H9 (cell line): ENCODE data around the gene DUSP6. TPM values are rescaled to one million over a fixed set of nuclear protein-coding genes. Genes with fewer than 3 reads are reported as not detected.

Experiments used
- DNase-seq: peaks from one replicate; pipeline ENCODE4 v3.0.0-alpha.2; 2017
- H2AFZ ChIP-seq: one replicate; pipeline ENCODE4 v1.6.1; 2013; ENCODE audit warnings: mild to moderate bottlenecking, low read length, control low read depth, moderate library complexity
- H2AK5ac ChIP-seq: 2 replicates; pipeline ENCODE4 v1.6.1; 2013; ENCODE audit warnings: low read length, control low read depth, mixed read lengths; ENCODE audit not compliant: insufficient read length
- H2BK120ac ChIP-seq: one replicate; pipeline ENCODE4 v1.6.1; 2013; ENCODE audit warnings: low read depth, mild to moderate bottlenecking, low read length, control low read depth, inconsistent platforms; ENCODE audit not compliant: poor library complexity, severe bottlenecking
- H2BK12ac ChIP-seq: 2 replicates; pipeline ENCODE4 v1.6.1; 2013; ENCODE audit warnings: low read length, control low read depth, mixed read lengths, low read depth; ENCODE audit not compliant: insufficient read length
- H2BK15ac ChIP-seq: 2 replicates; pipeline ENCODE4 v1.6.1; 2013; ENCODE audit warnings: low read depth, low read length, control low read depth
- H2BK20ac ChIP-seq: one replicate; pipeline ENCODE4 v1.6.1; 2013; ENCODE audit warnings: low read depth, mild to moderate bottlenecking, low read length, control low read depth, inconsistent platforms; ENCODE audit not compliant: poor library complexity, severe bottlenecking
- H2BK5ac ChIP-seq: 2 replicates; pipeline ENCODE4 v1.6.1; 2013; ENCODE audit warnings: low read length, control low read depth, mixed read lengths; ENCODE audit not compliant: insufficient read length
- H3K14ac ChIP-seq: 2 replicates; pipeline ENCODE4 v1.6.1; 2013; ENCODE audit warnings: low read length, control low read depth; ENCODE audit not compliant: insufficient read depth
- H3K18ac ChIP-seq: 2 replicates; pipeline ENCODE4 v1.6.1; 2013; ENCODE audit warnings: low read depth, mild to moderate bottlenecking, mixed read lengths, low read length, control low read depth; ENCODE audit not compliant: insufficient read length
- H3K23ac ChIP-seq: 2 replicates; pipeline ENCODE4 v1.6.1; 2013; ENCODE audit warnings: low read length, control low read depth, mixed read lengths, low read depth; ENCODE audit not compliant: insufficient read length
- H3K23me2 ChIP-seq: 2 replicates; pipeline ENCODE4 v1.6.1; 2013; ENCODE audit warnings: low read depth, mild to moderate bottlenecking, mixed read lengths, low read length, control low read depth; ENCODE audit not compliant: insufficient read length, poor library complexity, severe bottlenecking
- H3K27ac ChIP-seq: 2 replicates; pipeline ENCODE4 v1.5.1; 2013; ENCODE audit warnings: low read length, control low read depth, mixed read lengths, low read depth; ENCODE audit not compliant: insufficient read length
- H3K27me3 ChIP-seq: 2 replicates; pipeline ENCODE4 v1.6.1; 2013; ENCODE audit warnings: low read length, control low read depth, inconsistent platforms; ENCODE audit not compliant: insufficient read depth
- H3K4ac ChIP-seq: 2 replicates; pipeline ENCODE4 v1.6.1; 2013; ENCODE audit warnings: low read depth, mild to moderate bottlenecking, control low read depth, inconsistent platforms, low read length, moderate library complexity
- H3K4me1 ChIP-seq: 2 replicates; pipeline ENCODE4 v1.6.1; 2013; ENCODE audit warnings: low read length, control low read depth, inconsistent platforms; ENCODE audit not compliant: insufficient read depth
- H3K4me2 ChIP-seq: 2 replicates; pipeline ENCODE4 v1.6.1; 2013; ENCODE audit warnings: low read length, control low read depth, mixed read lengths; ENCODE audit not compliant: insufficient read length, insufficient read depth
- H3K56ac ChIP-seq: 2 replicates; pipeline ENCODE4 v1.6.1; 2013; ENCODE audit warnings: low read depth, mild to moderate bottlenecking, mixed read lengths, low read length, control low read depth; ENCODE audit not compliant: insufficient read length
- H3K79me1 ChIP-seq: 2 replicates; pipeline ENCODE4 v1.6.1; 2013; ENCODE audit warnings: low read depth, mild to moderate bottlenecking, moderate library complexity, low read length, control low read depth, inconsistent platforms; ENCODE audit not compliant: insufficient read depth, poor library complexity, severe bottlenecking
- H3K79me2 ChIP-seq: 2 replicates; pipeline ENCODE4 v1.6.1; 2013; ENCODE audit warnings: low read length, control low read depth, inconsistent platforms; ENCODE audit not compliant: insufficient read depth
- H3K9ac ChIP-seq: 2 replicates; pipeline ENCODE4 v1.6.1; 2013; ENCODE audit warnings: low read length, control low read depth, mixed read lengths; ENCODE audit not compliant: insufficient read length; ENCODE audit errors: extremely low read depth
- H3K9me3 ChIP-seq: one replicate; pipeline ENCODE4 v1.6.1; 2013; ENCODE audit warnings: low read depth, low read length, inconsistent platforms; ENCODE audit not compliant: control insufficient read depth
- H3T11ph ChIP-seq: one replicate; pipeline ENCODE4 v1.6.1; 2013; ENCODE audit warnings: mild to moderate bottlenecking, low read length, control low read depth, inconsistent platforms
- H4K20me1 ChIP-seq: one replicate; pipeline ENCODE4 v1.6.1; 2013; ENCODE audit not compliant: control insufficient read depth, insufficient read length, insufficient read depth
- H4K5ac ChIP-seq: 2 replicates; pipeline ENCODE4 v1.6.1; 2013; ENCODE audit warnings: low read depth, mild to moderate bottlenecking, mixed read lengths, low read length, control low read depth; ENCODE audit not compliant: insufficient read length
- H4K8ac ChIP-seq: replicated peaks from 2 replicates; pipeline ENCODE4 v1.6.1; 2013; ENCODE audit warnings: low read length, control low read depth, mixed read lengths, low read depth; ENCODE audit not compliant: insufficient read length
- H4K91ac ChIP-seq: 2 replicates; pipeline ENCODE4 v1.6.1; 2013; ENCODE audit warnings: low read depth, mild to moderate bottlenecking, moderate library complexity, mixed read lengths, low read length, control low read depth; ENCODE audit not compliant: insufficient read length
- H3K27ac Mint-ChIP-seq, 3 experiments: 2 replicates in 2 of 3; 3 replicates in 1 of 3; pipeline ENCODE4 v1.8.0; 2020 to 2021; ENCODE audit warnings: mixed read lengths in 3 of 3, mild to moderate bottlenecking in 1 of 3, moderate library complexity in 1 of 3
- H3K27me3 Mint-ChIP-seq: 2 replicates; pipeline ENCODE4 v1.8.0; 2021; ENCODE audit warnings: low read depth, mild to moderate bottlenecking, moderate library complexity, mixed read lengths
- H3K36me3 Mint-ChIP-seq, 3 experiments: 2 replicates in 2 of 3; 3 replicates in 1 of 3; pipeline ENCODE4 v1.8.0; 2020 to 2021; ENCODE audit warnings: low read depth in 3 of 3, mixed read lengths in 3 of 3; ENCODE audit not compliant: insufficient read depth in 1 of 3
- H3K4me1 Mint-ChIP-seq, 2 experiments: 2 replicates each; pipeline ENCODE4 v1.8.0; 2020; ENCODE audit warnings: mixed read lengths in 2 of 2
- H3K4me3 Mint-ChIP-seq, 2 experiments: 2 replicates in 1 of 2; 3 replicates in 1 of 2; pipeline ENCODE4 v1.8.0; 2020 to 2021; ENCODE audit warnings: mild to moderate bottlenecking in 2 of 2, mixed read lengths in 2 of 2, moderate library complexity in 1 of 2
- H3K9me3 Mint-ChIP-seq, 2 experiments: 2 replicates in 1 of 2; 3 replicates in 1 of 2; pipeline ENCODE4 v1.8.0; 2020; ENCODE audit warnings: mild to moderate bottlenecking in 2 of 2, mixed read lengths in 2 of 2, moderate library complexity in 1 of 2
- WGBS: extraction: QIAGEN DNeasy Blood & Tissue Kit; methylation state at CpG from one replicate; pipeline ENCODE4 v1.1.7; 2013; ENCODE audit warnings: missing lambda C conversion rate, low lambda C conversion rate, mixed read lengths; ENCODE audit not compliant: insufficient read length; ENCODE audit errors: extremely low coverage; 5-methylcytosine and 5-hydroxymethylcytosine counted together
- total RNA-seq: library from RNA; stranded (reverse); gene quantifications from 2 replicates; pipeline ENCODE4 v1.2.1, GENCODE V29; 2021
- TF ChIP-seq, protein P1 (sequence below): fragments of 200-600 bp; sonication (generic); conservative IDR thresholded peaks from 3 replicates; pipeline ENCODE4 v1.8.0; 2021; ENCODE audit warnings: antibody characterized with exemption, mild to moderate bottlenecking

The DUSP6 gene
- total RNA-seq, 1 experiment from 2014 or later, result 35.3 TPM

DNA sequence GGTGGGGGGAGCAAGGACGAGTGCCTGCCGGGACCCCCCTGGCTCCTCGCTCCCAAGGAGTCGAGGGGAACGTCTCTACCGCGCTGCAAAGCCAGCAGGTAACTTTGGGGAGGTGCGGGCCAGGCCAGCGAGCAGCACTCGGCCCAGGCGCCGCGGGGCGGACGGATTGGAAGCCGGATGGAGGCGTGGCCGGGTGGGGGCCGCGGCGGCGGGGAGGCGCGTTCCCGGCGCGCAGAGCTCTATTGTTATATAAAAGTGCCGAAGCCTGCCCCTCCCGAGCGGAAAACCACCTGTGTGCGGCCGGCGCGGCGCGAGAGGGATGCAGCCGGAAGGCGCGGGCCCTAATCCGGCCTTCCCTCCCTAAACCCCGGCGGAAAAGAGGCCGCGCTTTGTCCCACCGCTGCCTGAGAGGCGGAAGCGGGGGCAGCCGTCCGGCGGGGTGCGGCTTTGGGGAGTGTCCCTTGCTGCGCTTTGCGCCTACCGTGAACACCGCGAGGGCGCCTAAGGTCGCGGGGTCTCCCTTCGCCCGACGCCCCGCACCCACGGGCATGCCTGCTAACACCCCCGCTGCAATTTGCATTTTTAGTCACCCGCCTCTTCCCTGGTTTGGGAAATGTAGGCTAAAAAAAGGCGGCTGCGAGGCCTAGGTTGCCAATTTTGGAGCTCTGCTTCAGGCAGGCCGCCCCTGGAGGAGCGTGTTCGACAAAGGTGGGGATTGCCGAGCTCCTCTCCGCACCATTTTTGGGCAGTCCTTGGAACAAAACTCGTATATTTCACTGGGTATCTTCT, 1.7 kb upstream of the DUSP6 start:
- Histone ChIP-seq H3K79me1 (no peaks in the 10 kb centered on the region), H3K23ac (no peak overlapping the region), H3K9me3 (no peaks in the 10 kb centered on the region), H2AFZ (no peak overlapping the region), H3K23me2 (peaks cover 21% of the 10 kb centered on the region), H3K14ac (peak overlapping the region; percentile 95), H3K79me2 (peaks cover 20% of the 10 kb centered on the region; the same call in 1 of the 2 replicates), H3K27me3 (peaks cover 11% of the 10 kb centered on the region; the same call in 1 of the 2 replicates), H3K18ac (peak overlapping the region; percentile 94), H2BK20ac (no peak overlapping the region), H3K4me1 (peaks cover 12% of the 10 kb centered on the region; the same call in 1 of the 2 replicates), H4K8ac (no peak overlapping the region), H2BK12ac (peak overlapping the region; percentile 71), H3K4ac (no peak overlapping the region; the same call in 1 of the 2 replicates), H2AK5ac (no peak overlapping the region), H3K56ac (no peak overlapping the region), H2BK15ac (no peak overlapping the region), H3K9ac (peak overlapping the region; percentile 81), H3T11ph (no peak overlapping the region), H3K27ac (peak overlapping the region; percentile 99), H2BK120ac (no peak overlapping the region), H4K5ac (no peak overlapping the region), H4K91ac (no peak overlapping the region), H3K4me2 (peak overlapping the region; percentile 85), H2BK5ac (no peak overlapping the region), H4K20me1 (peaks cover 3% of the 10 kb centered on the region)
- peak overlapping the region; percentile 90 to 100 for H3K4me3 Mint-ChIP-seq
- H3K27ac Mint-ChIP-seq, result peak overlapping the region; percentile 70 to 100 (median 93); a peak in 6 of 7 replicates
- peaks cover 0 to 25% of the 10 kb centered on the region in 2 experiments; a peak in 4 of 5 replicates for H3K9me3 Mint-ChIP-seq
- peaks cover 79% of the 10 kb centered on the region for H3K27me3 Mint-ChIP-seq
- peaks cover 4 to 31% (median 15%) of the 10 kb centered on the region in 3 experiments; a peak in 6 of 7 replicates for H3K36me3 Mint-ChIP-seq
- WGBS, result no CpG with 5 or more reads among the region's 74 CpGs
- TF ChIP-seq, protein P1, sequence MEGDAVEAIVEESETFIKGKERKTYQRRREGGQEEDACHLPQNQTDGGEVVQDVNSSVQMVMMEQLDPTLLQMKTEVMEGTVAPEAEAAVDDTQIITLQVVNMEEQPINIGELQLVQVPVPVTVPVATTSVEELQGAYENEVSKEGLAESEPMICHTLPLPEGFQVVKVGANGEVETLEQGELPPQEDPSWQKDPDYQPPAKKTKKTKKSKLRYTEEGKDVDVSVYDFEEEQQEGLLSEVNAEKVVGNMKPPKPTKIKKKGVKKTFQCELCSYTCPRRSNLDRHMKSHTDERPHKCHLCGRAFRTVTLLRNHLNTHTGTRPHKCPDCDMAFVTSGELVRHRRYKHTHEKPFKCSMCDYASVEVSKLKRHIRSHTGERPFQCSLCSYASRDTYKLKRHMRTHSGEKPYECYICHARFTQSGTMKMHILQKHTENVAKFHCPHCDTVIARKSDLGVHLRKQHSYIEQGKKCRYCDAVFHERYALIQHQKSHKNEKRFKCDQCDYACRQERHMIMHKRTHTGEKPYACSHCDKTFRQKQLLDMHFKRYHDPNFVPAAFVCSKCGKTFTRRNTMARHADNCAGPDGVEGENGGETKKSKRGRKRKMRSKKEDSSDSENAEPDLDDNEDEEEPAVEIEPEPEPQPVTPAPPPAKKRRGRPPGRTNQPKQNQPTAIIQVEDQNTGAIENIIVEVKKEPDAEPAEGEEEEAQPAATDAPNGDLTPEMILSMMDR, result no peak
- peaks cover 42 to 61% of the 10 kb centered on the region in 2 experiments for H3K4me1 Mint-ChIP-seq
- peak; percentile 96 for DNase-seq
